Common myeloid progenitor, CD34-positive (primary cell): ENCODE data around the gene CAMTA1.

Experiments used
- CTCF ChIA-PET: fragments of 350-600 bp; sonication (Branson Sonifier 250); formaldehyde crosslinking; loops from one replicate; lab custom pipeline; 2021; ENCODE audit warnings: antibody characterized with exemption; lab: Charles Lee
- POLR2A ChIA-PET: fragments of 350-600 bp; sonication (Branson Sonifier 250); formaldehyde crosslinking; loops from one replicate; lab custom pipeline; 2021; ENCODE audit warnings: antibody characterized with exemption; lab: Charles Lee
- DNase-seq, 3 donors: peaks; one replicate each; pipeline versions ENCODE4 v3.0.0 to v3.0.0-alpha.2; 2013
- H3K27ac ChIP-seq, 2 experiments: 1 replicate in 1 of 2; 2 replicates in 1 of 2; pipeline ENCODE4 v1.7.0; 2013; ENCODE audit warnings: inconsistent platforms in 2 of 2, low read length in 2 of 2, mild to moderate bottlenecking in 2 of 2, low read depth in 1 of 2, moderate library complexity in 1 of 2; ENCODE audit not compliant: severe bottlenecking in 2 of 2, insufficient read depth in 1 of 2, poor library complexity in 1 of 2
- H3K27me3 ChIP-seq, 5 experiments: replicated peaks in 2 of 5; 1 replicate in 3 of 5; 2 replicates in 2 of 5; pipeline versions ENCODE4 v1.6.1 to v1.7.0; 2013; ENCODE audit warnings: low read length in 4 of 5, mild to moderate bottlenecking in 2 of 5, moderate library complexity in 2 of 5, inconsistent platforms in 1 of 5; ENCODE audit not compliant: insufficient read depth in 5 of 5, control insufficient read depth in 4 of 5
- H3K36me3 ChIP-seq, 4 experiments: 1 replicate in 2 of 4; 2 replicates in 2 of 4; pipeline versions ENCODE4 v1.6.1 to v1.7.0; 2013; ENCODE audit warnings: low read length in 3 of 4, control low read depth in 1 of 4, mild to moderate bottlenecking in 1 of 4; ENCODE audit not compliant: control insufficient read depth in 4 of 4, insufficient read depth in 4 of 4
- H3K4me1 ChIP-seq, 4 experiments: 1 replicate in 3 of 4; 2 replicates in 1 of 4; pipeline versions ENCODE4 v1.6.1 to v1.7.1; 2013; ENCODE audit warnings: low read length in 3 of 4, mild to moderate bottlenecking in 3 of 4, control low read depth in 1 of 4, inconsistent platforms in 1 of 4, moderate library complexity in 1 of 4; ENCODE audit not compliant: control insufficient read depth in 4 of 4, insufficient read depth in 4 of 4; ENCODE audit errors: control extremely low read depth in 1 of 4
- H3K4me3 ChIP-seq, 7 experiments: 1 replicate in 4 of 7; 2 replicates in 3 of 7; pipeline versions ENCODE4 v1.5.1 to v1.7.0; 2013; ENCODE audit warnings: mild to moderate bottlenecking in 7 of 7, low read length in 6 of 7, moderate library complexity in 6 of 7, inconsistent platforms in 2 of 7, low read depth in 2 of 7, control low read depth in 1 of 7; ENCODE audit not compliant: insufficient read depth in 4 of 7, control insufficient read depth in 1 of 7; ENCODE audit errors: extremely low read depth in 1 of 7
- H3K9me3 ChIP-seq, 5 experiments: 1 replicate in 4 of 5; 2 replicates in 1 of 5; pipeline versions ENCODE4 v1.6.1 to v1.7.1; 2013; ENCODE audit warnings: low read length in 4 of 5, mild to moderate bottlenecking in 2 of 5, inconsistent platforms in 1 of 5, low read depth in 1 of 5, moderate library complexity in 1 of 5; ENCODE audit not compliant: control insufficient read depth in 4 of 5, insufficient read depth in 2 of 5; ENCODE audit errors: control extremely low read depth in 1 of 5
- WGBS: methylation state at CpG from one replicate; pipeline ENCODE4 v1.1.5; 2013; ENCODE audit not compliant: insufficient coverage; 5-methylcytosine and 5-hydroxymethylcytosine counted together

The CAMTA1 gene

GRCh38 chr1:6869545-6869944 is 84.3 kb downstream of the CAMTA1 start:
- no peak for DNase-seq
- Histone ChIP-seq H3K9me3 (no peaks in the 10 kb centered on the region), H3K4me3 (no peak overlapping the region), H3K27me3 (no peaks in the 10 kb centered on the region), H3K27ac (no peak overlapping the region), H3K4me1 (peaks cover 0 to 16% (median 2%) of the 10 kb centered on the region in 4 experiments), H3K36me3 (peaks cover 0 to 12% (median 6%) of the 10 kb centered on the region in 4 experiments)
- CTCF ChIA-PET, result interaction anchor here (0.6 to 1.3 kb wide), 3 partner anchors 20 to 345 kb away, joined by 3 to 4 read pairs (median 3); no protein-coding TSS in a partner anchor
- POLR2A ChIA-PET, result no interaction called here
- 100% methylated on average over 4 of the region's 4 CpGs for WGBS

- H3K9me3 ChIP-seq, result no peaks in the 10 kb centered on the region
- H3K4me3 ChIP-seq, result no peak overlapping the region
- no peak for DNase-seq
- no peaks in the 10 kb centered on the region for H3K27me3 ChIP-seq
- ChIA-PET CTCF (interaction anchor here (1.2 kb wide), 1 partner anchor 20 kb away, joined by 4 read pairs; no protein-coding TSS in a partner anchor), POLR2A (no interaction called here)
- WGBS, result 100% methylated on average over 2 of the region's 6 CpGs
- no peak overlapping the region for H3K27ac ChIP-seq
- H3K4me1 ChIP-seq, result peaks cover 0 to 16% (median 2%) of the 10 kb centered on the region in 4 experiments
- peaks cover 0 to 17% (median 7%) of the 10 kb centered on the region in 4 experiments for H3K36me3 ChIP-seq
Measured at GRCh38 chr1:6870086-6870485, 84.8 kb downstream of the CAMTA1 start.

- CTCF ChIA-PET, result interaction anchor here (1.2 kb wide), 1 partner anchor 19 kb away, joined by 3 read pairs; no protein-coding TSS in a partner anchor
- H3K4me1 ChIP-seq, result peaks cover 0 to 16% (median 2%) of the 10 kb centered on the region in 4 experiments
- no peaks in the 10 kb centered on the region for H3K27me3 ChIP-seq
- POLR2A ChIA-PET, result no interaction called here
- H3K36me3 ChIP-seq, result peaks cover 0 to 17% (median 7%) of the 10 kb centered on the region in 4 experiments
- no peak overlapping the region for H3K27ac ChIP-seq
- H3K9me3 ChIP-seq, result no peaks in the 10 kb centered on the region
- no peak overlapping the region for H3K4me3 ChIP-seq
- no peak for DNase-seq
Measured at GRCh38 chr1:6870571-6870970, 85.3 kb downstream of the CAMTA1 start.

GRCh38 chr1:6871300-6871972 is 86.2 kb downstream of the CAMTA1 start:
- Histone ChIP-seq H3K36me3 (peaks cover 0 to 17% (median 7%) of the 10 kb centered on the region in 4 experiments), H3K27ac (no peak overlapping the region), H3K4me3 (no peak overlapping the region), H3K4me1 (peaks cover 0 to 16% (median 2%) of the 10 kb centered on the region in 4 experiments), H3K9me3 (no peaks in the 10 kb centered on the region), H3K27me3 (no peaks in the 10 kb centered on the region)
- ChIA-PET POLR2A (no interaction called here), CTCF (interaction anchor here (0.7 to 1.2 kb wide), 4 partner anchors 9 to 18 kb away, joined by 3 to 5 read pairs (median 4); no protein-coding TSS in a partner anchor)
- 100% methylated on average over 2 of the region's 3 CpGs for WGBS
- no peak for DNase-seq

- H3K27ac ChIP-seq, result no peak overlapping the region
- 94% methylated on average over 4 of the region's 5 CpGs for WGBS
- H3K4me1 ChIP-seq, result peaks cover 0 to 16% (median 2%) of the 10 kb centered on the region in 4 experiments
- DNase-seq, result no peak
- H3K27me3 ChIP-seq, result no peaks in the 10 kb centered on the region
- ChIA-PET CTCF (interaction anchor here (1.7 kb wide), 1 partner anchor 10 kb away, joined by 4 read pairs; no protein-coding TSS in a partner anchor), POLR2A (no interaction called here)
- H3K36me3 ChIP-seq, result peaks cover 0 to 25% (median 7%) of the 10 kb centered on the region in 4 experiments
- H3K9me3 ChIP-seq, result no peaks in the 10 kb centered on the region
- no peak overlapping the region for H3K4me3 ChIP-seq
Measured at GRCh38 chr1:6872573-6873261, 87.5 kb downstream of the CAMTA1 start.

- CTCF ChIA-PET, result interaction anchor here (0.7 to 1.7 kb wide), 3 partner anchors 9 to 71 kb away, joined by 3 to 4 read pairs (median 3); no protein-coding TSS in a partner anchor
- POLR2A ChIA-PET, result no interaction called here
- Histone ChIP-seq H3K27me3 (no peaks in the 10 kb centered on the region), H3K36me3 (peaks cover 0 to 28% (median 7%) of the 10 kb centered on the region in 4 experiments), H3K4me3 (no peak overlapping the region), H3K9me3 (no peaks in the 10 kb centered on the region), H3K27ac (no peak overlapping the region), H3K4me1 (peaks cover 0 to 10% (median 2%) of the 10 kb centered on the region in 4 experiments)
- DNase-seq, result no peak
- 100% methylated on average over 1 of the region's 4 CpGs for WGBS
Measured at GRCh38 chr1:6873298-6874015, 88.2 kb downstream of the CAMTA1 start.
